Trophoblast cell (in vitro differentiated cells and primary cell): Measurements from ENCODE around the gene MLKL.

Experiments
- DNase-seq, 2 donors: peaks; one replicate each; pipeline ENCODE4 v3.0.0-alpha.2; 2016
- H2AFZ ChIP-seq: 2 replicates; pipeline ENCODE4 v1.6.1; 2013; ENCODE audit warnings: low read length, moderate library complexity, mild to moderate bottlenecking; ENCODE audit not compliant: insufficient read depth, poor library complexity
- H2AK5ac ChIP-seq: 2 replicates; pipeline ENCODE4 v1.6.1; 2013; ENCODE audit warnings: mild to moderate bottlenecking, low read length
- H2BK120ac ChIP-seq: 2 replicates; pipeline ENCODE4 v1.6.1; 2013; ENCODE audit warnings: low read length, mild to moderate bottlenecking, moderate library complexity; ENCODE audit not compliant: insufficient read depth, poor library complexity
- H2BK12ac ChIP-seq: 2 replicates; pipeline ENCODE4 v1.6.1; 2013; ENCODE audit warnings: mild to moderate bottlenecking, low read length, moderate library complexity
- H2BK5ac ChIP-seq: 2 replicates; pipeline ENCODE4 v1.6.1; 2013; ENCODE audit warnings: low read length, low read depth, moderate library complexity, mild to moderate bottlenecking; ENCODE audit not compliant: poor library complexity
- H3K14ac ChIP-seq: 2 replicates; pipeline ENCODE4 v1.6.1; 2013; ENCODE audit warnings: mild to moderate bottlenecking, low read length
- H3K18ac ChIP-seq: 2 replicates; pipeline ENCODE4 v1.6.1; 2013; ENCODE audit warnings: mild to moderate bottlenecking, low read length
- H3K23ac ChIP-seq: 2 replicates; pipeline ENCODE4 v1.6.1; 2013; ENCODE audit warnings: low read length
- H3K27ac ChIP-seq: 2 replicates; pipeline ENCODE4 v1.5.1; 2013; ENCODE audit warnings: low read depth, mild to moderate bottlenecking, inconsistent platforms, low read length, moderate library complexity
- H3K27me3 ChIP-seq: 2 replicates; pipeline ENCODE4 v1.6.1; 2013; ENCODE audit warnings: inconsistent platforms, mild to moderate bottlenecking, low read length, moderate library complexity; ENCODE audit not compliant: insufficient read depth
- H3K36me3 ChIP-seq, 2 experiments: 1 replicate in 1 of 2; 2 replicates in 1 of 2; pipeline ENCODE4 v1.6.1; 2013; ENCODE audit warnings: low read length in 2 of 2, mild to moderate bottlenecking in 2 of 2, moderate library complexity in 1 of 2; ENCODE audit not compliant: insufficient read depth in 2 of 2, control insufficient read depth in 1 of 2
- H3K4ac ChIP-seq: 2 replicates; pipeline ENCODE4 v1.6.1; 2013; ENCODE audit warnings: low read depth, mild to moderate bottlenecking, low read length, moderate library complexity
- H3K4me1 ChIP-seq, 2 experiments: 1 replicate in 1 of 2; 2 replicates in 1 of 2; pipeline ENCODE4 v1.6.1; 2013; ENCODE audit warnings: low read length in 2 of 2, mild to moderate bottlenecking in 2 of 2, moderate library complexity in 1 of 2; ENCODE audit not compliant: insufficient read depth in 2 of 2, control insufficient read depth in 1 of 2
- H3K4me2 ChIP-seq: 2 replicates; pipeline ENCODE4 v1.6.1; 2013; ENCODE audit warnings: inconsistent platforms, mild to moderate bottlenecking, low read length, moderate library complexity
- H3K4me3 ChIP-seq: 2 replicates; pipeline ENCODE4 v1.5.1; 2013; ENCODE audit warnings: mild to moderate bottlenecking, low read depth, low read length, inconsistent platforms
- H3K79me1 ChIP-seq: one replicate; pipeline ENCODE4 v1.6.1; 2013; ENCODE audit warnings: low read length
- H3K79me2 ChIP-seq: 2 replicates; pipeline ENCODE4 v1.6.1; 2013; ENCODE audit warnings: low read length, mild to moderate bottlenecking; ENCODE audit not compliant: control insufficient read depth, insufficient read depth, poor library complexity
- H3K9ac ChIP-seq: 2 replicates; pipeline ENCODE4 v1.6.1; 2013; ENCODE audit warnings: mild to moderate bottlenecking, low read length
- H3K9me3 ChIP-seq: 2 replicates; pipeline ENCODE4 v1.6.1; 2013; ENCODE audit warnings: low read depth, mild to moderate bottlenecking, control low read depth, inconsistent platforms, low read length; ENCODE audit not compliant: insufficient read depth
- H4K12ac ChIP-seq: 2 replicates; pipeline ENCODE4 v1.6.1; 2013; ENCODE audit warnings: low read depth, mild to moderate bottlenecking, low read length, moderate library complexity
- H4K8ac ChIP-seq: 2 replicates; pipeline ENCODE4 v1.6.1; 2013; ENCODE audit warnings: low read depth, mild to moderate bottlenecking, low read length, moderate library complexity
- H4K91ac ChIP-seq: one replicate; pipeline ENCODE4 v1.6.1; 2013; ENCODE audit warnings: low read depth, mild to moderate bottlenecking, low read length, moderate library complexity
- WGBS: extraction: QIAGEN DNeasy Blood & Tissue Kit; methylation state at CpG from one replicate; pipeline ENCODE4 v1.1.7; 2013; ENCODE audit warnings: missing lambda C conversion rate; ENCODE audit not compliant: insufficient read length, insufficient coverage; ENCODE audit errors: extremely low coverage; 5-methylcytosine and 5-hydroxymethylcytosine counted together

The MLKL gene

GRCh38 chr16:74699666-74700065, 996 bp downstream of the MLKL start:
- Histone ChIP-seq H3K4me2 (no peak overlapping the region), H2BK12ac (no peak overlapping the region), H3K27ac (no peak overlapping the region), H3K14ac (no peak overlapping the region), H3K36me3 (no peaks in the 10 kb centered on the region), H3K4me3 (no peak overlapping the region), H2AFZ (no peak overlapping the region), H3K18ac (no peak overlapping the region), H3K4me1 (no peaks in the 10 kb centered on the region), H3K9me3 (no peaks in the 10 kb centered on the region), H3K27me3 (no peaks in the 10 kb centered on the region), H2BK120ac (no peak overlapping the region), H4K12ac (no peak overlapping the region), H4K91ac (no peak overlapping the region), H3K79me2 (no peaks in the 10 kb centered on the region), H4K8ac (no peak overlapping the region), H2AK5ac (no peak overlapping the region), H3K79me1 (no peaks in the 10 kb centered on the region), H3K9ac (no peak overlapping the region), H3K4ac (no peak overlapping the region), H2BK5ac (no peak overlapping the region), H3K23ac (no peak overlapping the region)
- WGBS, result no CpG with 5 or more reads among the region's 4 CpGs
- no peak for DNase-seq

DNA sequence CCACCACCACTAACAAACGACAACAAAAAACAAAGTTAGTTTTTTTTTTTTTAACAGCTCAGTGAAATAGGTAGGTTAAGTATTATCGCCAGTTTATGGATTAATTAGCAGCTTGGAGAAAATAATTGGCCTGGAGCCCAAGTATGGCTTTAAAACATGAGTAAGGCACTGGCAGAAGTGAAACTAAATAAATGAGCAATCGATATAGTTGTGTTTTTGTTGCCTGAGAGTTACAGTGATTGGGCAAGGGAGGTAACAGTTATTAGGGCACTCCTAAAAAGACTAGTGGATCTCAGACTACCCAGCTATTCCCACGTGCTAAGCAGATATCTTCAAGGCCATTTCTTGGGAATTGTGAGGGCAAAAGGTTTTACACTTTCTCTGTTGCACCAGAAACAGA, 2.4 kb downstream of the MLKL start:
- H3K18ac ChIP-seq, result no peak overlapping the region
- no peak overlapping the region for H3K4ac ChIP-seq
- H3K4me3 ChIP-seq, result no peak overlapping the region
- no peak overlapping the region for H3K23ac ChIP-seq
- no peak overlapping the region for H2BK120ac ChIP-seq
- H3K27ac ChIP-seq, result no peak overlapping the region
- H3K14ac ChIP-seq, result no peak overlapping the region
- H3K36me3 ChIP-seq, result no peaks in the 10 kb centered on the region
- no peak overlapping the region for H2AFZ ChIP-seq
- H4K8ac ChIP-seq, result no peak overlapping the region
- no peaks in the 10 kb centered on the region for H3K9me3 ChIP-seq
- no peak overlapping the region for H3K9ac ChIP-seq
- WGBS, result no CpG with 5 or more reads among the region's 4 CpGs
- no peak overlapping the region for H2BK12ac ChIP-seq
- H3K79me2 ChIP-seq, result no peaks in the 10 kb centered on the region
- no peak overlapping the region for H4K91ac ChIP-seq
- H2AK5ac ChIP-seq, result no peak overlapping the region
- H3K4me2 ChIP-seq, result no peak overlapping the region
- H3K79me1 ChIP-seq, result no peaks in the 10 kb centered on the region
- H4K12ac ChIP-seq, result no peak overlapping the region
- no peaks in the 10 kb centered on the region for H3K27me3 ChIP-seq
- H3K4me1 ChIP-seq, result no peaks in the 10 kb centered on the region
- H2BK5ac ChIP-seq, result no peak overlapping the region
- DNase-seq, result no peak

DNA sequence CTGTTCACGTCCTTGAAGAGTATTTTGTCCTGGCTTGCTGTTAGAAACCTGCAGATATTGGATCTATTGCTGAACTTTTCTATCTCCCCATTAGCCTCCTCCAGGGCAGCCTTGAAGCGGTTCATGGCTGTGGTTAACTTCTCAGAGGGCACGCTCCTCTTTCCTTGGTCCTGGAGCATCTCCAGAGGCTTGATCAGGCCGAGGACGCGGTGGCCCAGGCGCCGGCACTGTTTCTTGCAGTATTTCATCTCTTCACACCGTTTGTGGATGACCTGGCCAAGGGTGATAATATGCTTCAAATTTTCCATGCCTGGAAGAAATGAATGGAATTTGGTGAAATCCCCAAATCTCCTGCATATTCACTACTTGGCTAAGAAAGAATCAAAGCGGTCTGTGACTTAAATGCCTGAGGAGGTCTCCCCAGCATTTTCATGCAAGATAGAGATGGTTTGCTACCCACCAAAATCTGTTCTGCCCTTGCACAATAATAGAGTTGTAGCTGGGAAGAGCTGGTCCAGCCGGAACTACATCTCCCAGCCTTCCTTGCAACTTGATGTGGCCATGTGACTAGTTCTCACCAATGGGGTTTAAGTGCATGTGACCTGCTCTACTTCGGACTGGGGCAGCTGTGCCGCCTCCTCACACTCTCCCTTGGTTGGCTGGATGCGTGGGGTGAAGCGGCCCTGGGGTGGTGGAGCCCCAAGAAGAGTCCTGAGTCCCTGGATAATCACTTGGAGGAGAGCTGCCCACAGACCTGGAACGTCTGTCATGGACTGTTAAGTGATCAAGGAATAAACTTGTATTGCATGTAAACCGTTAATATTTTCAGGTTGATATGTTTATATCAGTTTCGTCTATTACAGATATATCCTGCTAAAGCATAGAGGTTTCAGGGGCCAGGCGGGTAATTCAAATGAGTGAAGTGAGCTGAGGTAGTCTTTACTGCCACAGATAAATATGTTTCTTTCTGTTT, 4.9 kb downstream of the MLKL start:
- DNase-seq, result peak; percentile 74 to 86
- peak overlapping the region; percentile 77 for H3K4me2 ChIP-seq
- no CpG with 5 or more reads among the region's 19 CpGs for WGBS

GRCh38 chr16:74691093-74691855, 9.4 kb downstream of the MLKL start:
- Histone ChIP-seq H2BK5ac (no peak overlapping the region), H2AK5ac (no peak overlapping the region), H3K23ac (no peak overlapping the region), H2BK120ac (no peak overlapping the region), H2BK12ac (no peak overlapping the region), H4K12ac (no peak overlapping the region), H3K4ac (no peak overlapping the region), H3K4me1 (no peaks in the 10 kb centered on the region), H3K79me1 (no peaks in the 10 kb centered on the region), H2AFZ (no peak overlapping the region), H3K9ac (no peak overlapping the region), H3K36me3 (no peaks in the 10 kb centered on the region), H3K9me3 (no peaks in the 10 kb centered on the region), H4K8ac (no peak overlapping the region), H3K18ac (no peak overlapping the region), H3K27ac (no peak overlapping the region), H3K79me2 (no peaks in the 10 kb centered on the region), H3K27me3 (no peaks in the 10 kb centered on the region), H4K91ac (no peak overlapping the region), H3K4me3 (no peak overlapping the region), H3K14ac (no peak overlapping the region), H3K4me2 (no peak overlapping the region)
- WGBS, result no CpG with 5 or more reads among the region's 10 CpGs
- DNase-seq, result peak; percentile 64 to 84

More for the DNA sequence above, 4.9 kb downstream of the MLKL start:
- no peak overlapping the region for H2BK5ac ChIP-seq
- no peak overlapping the region for H4K12ac ChIP-seq
- no peak overlapping the region for H3K4ac ChIP-seq
- H2AFZ ChIP-seq, result peak overlapping the region; percentile 33
- no peaks in the 10 kb centered on the region for H3K9me3 ChIP-seq
- H3K79me1 ChIP-seq, result no peaks in the 10 kb centered on the region
- H3K23ac ChIP-seq, result no peak overlapping the region
- H2BK120ac ChIP-seq, result no peak overlapping the region
- H4K8ac ChIP-seq, result peak overlapping the region; percentile 25
- no peak overlapping the region for H3K27ac ChIP-seq
- H3K18ac ChIP-seq, result no peak overlapping the region
- no peak overlapping the region for H4K91ac ChIP-seq
- H3K36me3 ChIP-seq, result no peaks in the 10 kb centered on the region
- no peak overlapping the region for H2AK5ac ChIP-seq
- no peak overlapping the region for H3K9ac ChIP-seq
- H3K14ac ChIP-seq, result no peak overlapping the region
- no peaks in the 10 kb centered on the region for H3K27me3 ChIP-seq
- no peak overlapping the region for H2BK12ac ChIP-seq
- H3K79me2 ChIP-seq, result no peaks in the 10 kb centered on the region
- H3K4me1 ChIP-seq, result no peaks in the 10 kb centered on the region
- no peak overlapping the region for H3K4me3 ChIP-seq
